Measurements from ENCODE around the gene GUCY1A2. TPM values are rescaled to one million over a fixed set of nuclear protein-coding genes. Genes with fewer than 3 reads are reported as not detected.

GUCY1A2 gene
- total RNA-seq, 6 donors from 2014 or later, result 4.2 to 22.9 (median 9.2) TPM

DNA sequence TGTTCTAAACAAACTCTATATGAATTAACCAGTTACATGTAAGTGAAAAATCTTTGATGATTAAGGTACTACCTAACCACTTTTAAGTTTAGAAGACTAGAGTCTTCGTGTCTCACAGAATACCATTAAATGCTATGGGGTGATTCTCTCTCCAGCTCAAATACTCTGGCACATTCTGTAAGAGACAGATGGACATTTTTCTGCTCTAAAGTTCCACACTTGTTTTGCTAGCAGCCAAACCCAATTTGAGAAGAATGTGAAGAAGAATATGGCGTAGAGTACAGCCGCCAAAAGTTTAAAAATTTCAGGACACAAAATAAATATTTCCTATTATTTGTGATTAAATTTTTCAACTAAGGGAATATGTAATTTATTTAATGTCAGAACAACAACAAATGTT is 339.1 kb downstream of the GUCY1A2 start:
- DNase-seq (no peak), ATAC-seq (ENCODE audit: low FRiP score in 2 of 2) (no peak)
- WGBS, 2 donors, result 82 to 91% methylated on average over 3 of the region's 3 CpGs
- no peaks in the 10 kb centered on the region for H3K9me3 ChIP-seq
- H3K27ac ChIP-seq, result no peak overlapping the region
- TF ChIP-seq CTCF (IDR thresholded peaks at IDR 0.05), result no peak
- no peak for TF ChIP-seq EP300 (IDR thresholded peaks at IDR 0.05)
- no peak for TF ChIP-seq POLR2A (IDR thresholded peaks at IDR 0.05)
- TF ChIP-seq POLR2AphosphoS5 (IDR thresholded peaks at IDR 0.05), result no peak
- H3K4me3 ChIP-seq, result no peak overlapping the region
- H3K4me1 ChIP-seq, result no peaks in the 10 kb centered on the region
- no peaks in the 10 kb centered on the region for H3K27me3 ChIP-seq
- H3K36me3 ChIP-seq, result no peaks in the 10 kb centered on the region

- Histone ChIP-seq H3K9me3 (no peaks in the 10 kb centered on the region), H3K4me3 (no peak overlapping the region), H3K27ac (no peak overlapping the region), H3K4me1 (no peaks in the 10 kb centered on the region), H3K36me3 (no peaks in the 10 kb centered on the region), H3K27me3 (no peaks in the 10 kb centered on the region)
- DNase-seq (no peak), ATAC-seq (ENCODE audit: low FRiP score in 2 of 2) (no peak)
- WGBS, 2 donors, result 95 to 96% methylated on average over 1 of the region's 1 CpG
- TF ChIP-seq EP300 (IDR thresholded peaks at IDR 0.05), result no peak
These were observed 348.2 kb downstream of the GUCY1A2 start for GRCh38 chr11:106670069-106670468.

DNA sequence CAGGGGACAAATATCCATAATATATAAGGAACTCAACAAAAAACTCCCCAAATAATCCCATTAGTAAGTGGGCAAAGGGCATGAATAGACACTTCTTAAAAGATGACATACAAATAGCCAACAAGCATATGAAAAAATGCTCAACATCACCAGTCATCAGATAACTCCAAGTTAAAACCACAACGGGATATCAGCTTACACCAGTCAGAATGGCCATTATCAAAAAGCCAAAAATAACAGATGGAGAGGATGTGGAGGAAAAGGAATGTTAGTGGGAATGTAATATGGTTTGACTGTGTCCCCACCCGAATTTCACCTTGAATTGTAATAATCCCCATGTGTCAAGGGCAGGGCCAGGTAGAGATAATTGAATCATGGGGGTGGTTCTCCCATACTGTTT is 350.1 kb downstream of the GUCY1A2 start:
- Histone ChIP-seq H3K4me1 (no peaks in the 10 kb centered on the region), H3K9me3 (no peaks in the 10 kb centered on the region), H3K36me3 (no peaks in the 10 kb centered on the region), H3K27ac (no peak overlapping the region), H3K4me3 (no peak overlapping the region), H3K27me3 (no peaks in the 10 kb centered on the region)
- TF ChIP-seq POLR2A (IDR thresholded peaks at IDR 0.05) (no peak), EP300 (IDR thresholded peaks at IDR 0.05) (no peak), POLR2AphosphoS5 (IDR thresholded peaks at IDR 0.05) (no peak), CTCF (IDR thresholded peaks at IDR 0.05) (no peak)
- 64 to 67% methylated on average over 2 of the region's 2 CpGs for WGBS, 2 donors
- DNase-seq (no peak), ATAC-seq (ENCODE audit: low FRiP score in 2 of 2) (no peak)

- ATAC-seq (ENCODE audit: low FRiP score in 2 of 2), result no peak
- H3K36me3 ChIP-seq, result no peaks in the 10 kb centered on the region
- H3K27me3 ChIP-seq, result no peaks in the 10 kb centered on the region
- TF ChIP-seq POLR2A (IDR thresholded peaks at IDR 0.05) (no peak), CTCF (IDR thresholded peaks at IDR 0.05) (no peak), POLR2AphosphoS5 (IDR thresholded peaks at IDR 0.05) (no peak), EP300 (IDR thresholded peaks at IDR 0.05) (no peak)
- no peaks in the 10 kb centered on the region for H3K4me1 ChIP-seq
- 44 to 68% methylated on average over 1 of the region's 1 CpG for WGBS, 2 donors
- no peak overlapping the region for H3K27ac ChIP-seq
- H3K9me3 ChIP-seq, result no peaks in the 10 kb centered on the region
- H3K4me3 ChIP-seq, result no peak overlapping the region
- DNase-seq, result no peak
These were observed 361.6 kb downstream of the GUCY1A2 start for GRCh38 chr11:106656646-106657045.

DNA sequence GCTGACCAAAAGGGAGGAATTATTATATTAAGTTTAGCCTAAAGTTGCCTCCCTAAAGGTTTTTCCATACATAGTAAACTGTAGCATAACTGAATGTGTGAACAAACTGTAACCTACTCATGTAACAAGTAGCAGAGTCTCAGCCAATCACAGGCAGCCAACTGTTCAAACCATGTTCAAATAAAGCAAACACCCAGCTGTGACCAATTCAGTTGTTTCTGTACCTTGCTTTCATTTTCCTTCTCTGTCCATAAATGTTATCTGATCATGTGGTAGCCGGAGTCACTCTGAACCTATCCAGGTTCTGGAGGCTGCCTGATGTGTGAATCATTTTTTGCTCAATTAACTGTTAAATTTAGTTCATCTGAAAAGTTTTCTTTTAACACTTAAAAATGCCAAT is 373.5 kb downstream of the GUCY1A2 start:
- TF ChIP-seq POLR2A (IDR thresholded peaks at IDR 0.05) (no peak), CTCF (IDR thresholded peaks at IDR 0.05) (no peak), POLR2AphosphoS5 (IDR thresholded peaks at IDR 0.05) (no peak), EP300 (IDR thresholded peaks at IDR 0.05) (no peak)
- no peak for ATAC-seq (ENCODE audit: low FRiP score in 2 of 2)
- no peaks in the 10 kb centered on the region for H3K27me3 ChIP-seq
- no peak for DNase-seq
- peaks cover 0 to 10% (median 0%) of the 10 kb centered on the region in 4 donors for H3K9me3 ChIP-seq
- no peaks in the 10 kb centered on the region for H3K4me1 ChIP-seq
- no peak overlapping the region for H3K4me3 ChIP-seq
- 82 to 85% methylated on average over 1 of the region's 1 CpG for WGBS, 2 donors
- H3K27ac ChIP-seq, result no peak overlapping the region
- H3K36me3 ChIP-seq, result no peaks in the 10 kb centered on the region

All from upper lobe of left lung (tissue), 6 donors.